Retina (tissue), 1 donor: ENCODE measurements around the gene HNRNPH1.

Experiments
- DNase-seq: peaks from one replicate; pipeline ENCODE4 v3.0.0-alpha.2; 2016

The HNRNPH1 gene

GRCh38 chr5:179621551-179622214, 1.8 kb downstream of the HNRNPH1 start:
- DNase-seq = no peak

GRCh38 chr5:179620703-179621350, 2.6 kb downstream of the HNRNPH1 start:
- DNase-seq = no peak

- DNase-seq = no peak
Observed at GRCh38 chr5:179620293-179620692, 3.2 kb downstream of the HNRNPH1 start.

- no peak for DNase-seq
Observed at GRCh38 chr5:179619776-179620175, 3.7 kb downstream of the HNRNPH1 start.

- no peak for DNase-seq
Observed at GRCh38 chr5:179618923-179619554, 4.4 kb downstream of the HNRNPH1 start.

- DNase-seq = no peak
Observed at GRCh38 chr5:179617930-179618329, 5.5 kb downstream of the HNRNPH1 start.

- no peak for DNase-seq
Observed at GRCh38 chr5:179616002-179616594, 7.4 kb downstream of the HNRNPH1 start.

GRCh38 chr5:179615203-179615602, 8.3 kb downstream of the HNRNPH1 start:
- no peak for DNase-seq

- DNase-seq = no peak
Observed at GRCh38 chr5:179614745-179615144, 8.7 kb downstream of the HNRNPH1 start.

GRCh38 chr5:179613460-179614071, 9.9 kb downstream of the HNRNPH1 start:
- DNase-seq = no peak

GRCh38 chr5:179612577-179613459, 10.7 kb downstream of the HNRNPH1 start:
- no peak for DNase-seq

- no peak for DNase-seq
Observed at GRCh38 chr5:179610903-179611265, 12.6 kb downstream of the HNRNPH1 start.

- DNase-seq = no peak
Observed at GRCh38 chr5:179610109-179610902, 13.2 kb downstream of the HNRNPH1 start.

- DNase-seq = no peak
Observed at GRCh38 chr5:179609834-179610108, 13.7 kb downstream of the HNRNPH1 start.

GRCh38 chr5:179608131-179608581, 15.3 kb downstream of the HNRNPH1 start:
- no peak for DNase-seq

GRCh38 chr5:179607160-179607931, 16.1 kb downstream of the HNRNPH1 start:
- DNase-seq = no peak

GRCh38 chr5:179606910-179607159, 16.6 kb downstream of the HNRNPH1 start:
- DNase-seq = no peak

- DNase-seq = no peak
Observed at GRCh38 chr5:179606071-179606909, 17.2 kb downstream of the HNRNPH1 start.

- DNase-seq = no peak
Observed at GRCh38 chr5:179605026-179605833, 18.2 kb downstream of the HNRNPH1 start.
